SK-N-SH (cell line): ENCODE results near the gene PARVB.

Experiments used
- EP300 ChIP-seq, 2 experiments: IDR thresholded peaks; 2 replicates each; pipeline versions ENCODE4 v1.4.0 to v1.6.1; 2012; ENCODE audit warnings: borderline replicate concordance in 1 of 2, low read depth in 1 of 2, low read length in 1 of 2
- NRF1 ChIP-seq: IDR thresholded peaks from 2 replicates; pipeline ENCODE4 v1.6.1; 2012; ENCODE audit warnings: low read depth, mild to moderate bottlenecking, low read length
- POLR2AphosphoS5 ChIP-seq: IDR thresholded peaks from 2 replicates; pipeline ENCODE4 v1.6.1; 2012; ENCODE audit warnings: low read depth, low read length
- TF ChIP-seq, protein P1 (sequence below): fragments of 200-600 bp; sonication (generic); IDR thresholded peaks from 2 replicates; pipeline ENCODE4 v1.6.1; 2017; ENCODE audit warnings: antibody characterized with exemption, mild to moderate bottlenecking, moderate library complexity

DNA sequence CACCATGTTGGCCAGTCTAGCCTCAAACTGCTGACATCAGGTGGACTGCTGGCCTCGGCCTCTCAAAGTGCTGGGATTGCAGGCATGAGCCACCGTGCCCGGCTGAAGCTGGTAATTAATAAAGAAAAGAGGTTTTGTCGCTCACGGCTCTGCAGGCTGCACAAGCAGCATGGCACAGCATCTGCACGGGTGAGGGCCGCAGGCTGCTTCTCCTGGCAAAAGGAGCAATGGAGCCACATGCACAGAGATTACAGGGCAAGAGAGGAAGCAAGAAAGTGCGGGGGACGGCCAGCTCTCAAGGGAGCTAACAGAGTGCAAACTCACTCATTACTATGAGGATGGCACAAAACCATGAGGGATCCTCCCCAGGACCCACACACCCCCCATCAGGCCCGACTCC lies 4.7 kb upstream of the PARVB start:
- TF ChIP-seq POLR2AphosphoS5 (no peak), NRF1 (no peak), EP300 (IDR thresholded peaks at IDR 0.05; ENCODE audit: borderline replicate concordance in 1 of 2, low read depth in 1 of 2, low read length in 1 of 2) (no peak)
- TF ChIP-seq, protein P1, sequence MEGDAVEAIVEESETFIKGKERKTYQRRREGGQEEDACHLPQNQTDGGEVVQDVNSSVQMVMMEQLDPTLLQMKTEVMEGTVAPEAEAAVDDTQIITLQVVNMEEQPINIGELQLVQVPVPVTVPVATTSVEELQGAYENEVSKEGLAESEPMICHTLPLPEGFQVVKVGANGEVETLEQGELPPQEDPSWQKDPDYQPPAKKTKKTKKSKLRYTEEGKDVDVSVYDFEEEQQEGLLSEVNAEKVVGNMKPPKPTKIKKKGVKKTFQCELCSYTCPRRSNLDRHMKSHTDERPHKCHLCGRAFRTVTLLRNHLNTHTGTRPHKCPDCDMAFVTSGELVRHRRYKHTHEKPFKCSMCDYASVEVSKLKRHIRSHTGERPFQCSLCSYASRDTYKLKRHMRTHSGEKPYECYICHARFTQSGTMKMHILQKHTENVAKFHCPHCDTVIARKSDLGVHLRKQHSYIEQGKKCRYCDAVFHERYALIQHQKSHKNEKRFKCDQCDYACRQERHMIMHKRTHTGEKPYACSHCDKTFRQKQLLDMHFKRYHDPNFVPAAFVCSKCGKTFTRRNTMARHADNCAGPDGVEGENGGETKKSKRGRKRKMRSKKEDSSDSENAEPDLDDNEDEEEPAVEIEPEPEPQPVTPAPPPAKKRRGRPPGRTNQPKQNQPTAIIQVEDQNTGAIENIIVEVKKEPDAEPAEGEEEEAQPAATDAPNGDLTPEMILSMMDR: no peak
